ENCODE results near the gene SLC37A2.
A peak's percentile ranks its signal among the peaks of the same experiment; 100 is the strongest.
"Not testable (repeated sequence)": the region's sequence is repeated elsewhere in the genome, so short reads cannot be mapped to it uniquely, and the experiment has no call there.

Gene SLC37A2

GRCh38 chr11:125062931-125063428 lies at the start of gene SLC37A2:
Gene SLC37A2 (plus strand): TSS chr11:125063305. CDS start chr11:125063368, 63 bp downstream.
- peak; percentile 72 for DNase-seq

GRCh38 chr11:125016413-125016812 lies 46.7 kb upstream of the SLC37A2 start:
- no peak for DNase-seq

GRCh38 chr11:125020342-125020741 lies 42.8 kb upstream of the SLC37A2 start:
- DNase-seq = peak; percentile 68

GRCh38 chr11:125022551-125022950 lies 40.6 kb upstream of the SLC37A2 start:
- no peak for DNase-seq

- no peak for DNase-seq
Observed at GRCh38 chr11:125025968-125026367, 37.1 kb upstream of the SLC37A2 start.

GRCh38 chr11:125029431-125029830 lies 33.7 kb upstream of the SLC37A2 start:
- not testable (repeated sequence) for DNase-seq

- DNase-seq = no peak
Observed at GRCh38 chr11:125036933-125037332, 26.2 kb upstream of the SLC37A2 start.

GRCh38 chr11:125049164-125049792 lies 13.8 kb upstream of the SLC37A2 start:
- no peak for DNase-seq

- DNase-seq = no peak
Observed at GRCh38 chr11:125052047-125052446, 11.1 kb upstream of the SLC37A2 start.

- no peak for DNase-seq
Observed at GRCh38 chr11:125053167-125053566, 9.9 kb upstream of the SLC37A2 start.

- DNase-seq = no peak
Observed at GRCh38 chr11:125055107-125055715, 7.9 kb upstream of the SLC37A2 start.

- DNase-seq = not testable (repeated sequence)
Observed at GRCh38 chr11:125056111-125056510, 7.0 kb upstream of the SLC37A2 start.

GRCh38 chr11:125056931-125057692 lies 6.0 kb upstream of the SLC37A2 start:
- no peak for DNase-seq

GRCh38 chr11:125057693-125058016 lies 5.5 kb upstream of the SLC37A2 start:
- no peak for DNase-seq

- DNase-seq = no peak
Observed at GRCh38 chr11:125061281-125061680, 1.8 kb upstream of the SLC37A2 start.

GRCh38 chr11:125062218-125062930 lies 731 bp upstream of the SLC37A2 start:
- DNase-seq = peak; percentile 40

GRCh38 chr11:125063429-125064043 lies 431 bp downstream of the SLC37A2 start:
- DNase-seq = peak; percentile 18

- no peak for DNase-seq
Observed at GRCh38 chr11:125064070-125064469, 965 bp downstream of the SLC37A2 start.

GRCh38 chr11:125068368-125068767 lies 5.3 kb downstream of the SLC37A2 start:
- DNase-seq = no peak

- no peak for DNase-seq
Observed at GRCh38 chr11:125069008-125069407, 5.9 kb downstream of the SLC37A2 start.

- no peak for DNase-seq
Observed at GRCh38 chr11:125069796-125070195, 6.7 kb downstream of the SLC37A2 start.

- DNase-seq = no peak
Observed at GRCh38 chr11:125070699-125071254, 7.7 kb downstream of the SLC37A2 start.

- no peak for DNase-seq
Observed at GRCh38 chr11:125071435-125071834, 8.3 kb downstream of the SLC37A2 start.

Measured in DMS53 (cell line).